HG03060 (cell line): ENCODE results near the gene CHURC1.

Source experiments
- ATAC-seq: cut with Tn5 transposase; IDR thresholded peaks from one replicate; pipeline ENCODE4 v1.9.1; 2021; ENCODE audit warnings: low read depth, moderate number of reproducible peaks; ENCODE audit not compliant: unreplicated experiment

Gene CHURC1

DNA sequence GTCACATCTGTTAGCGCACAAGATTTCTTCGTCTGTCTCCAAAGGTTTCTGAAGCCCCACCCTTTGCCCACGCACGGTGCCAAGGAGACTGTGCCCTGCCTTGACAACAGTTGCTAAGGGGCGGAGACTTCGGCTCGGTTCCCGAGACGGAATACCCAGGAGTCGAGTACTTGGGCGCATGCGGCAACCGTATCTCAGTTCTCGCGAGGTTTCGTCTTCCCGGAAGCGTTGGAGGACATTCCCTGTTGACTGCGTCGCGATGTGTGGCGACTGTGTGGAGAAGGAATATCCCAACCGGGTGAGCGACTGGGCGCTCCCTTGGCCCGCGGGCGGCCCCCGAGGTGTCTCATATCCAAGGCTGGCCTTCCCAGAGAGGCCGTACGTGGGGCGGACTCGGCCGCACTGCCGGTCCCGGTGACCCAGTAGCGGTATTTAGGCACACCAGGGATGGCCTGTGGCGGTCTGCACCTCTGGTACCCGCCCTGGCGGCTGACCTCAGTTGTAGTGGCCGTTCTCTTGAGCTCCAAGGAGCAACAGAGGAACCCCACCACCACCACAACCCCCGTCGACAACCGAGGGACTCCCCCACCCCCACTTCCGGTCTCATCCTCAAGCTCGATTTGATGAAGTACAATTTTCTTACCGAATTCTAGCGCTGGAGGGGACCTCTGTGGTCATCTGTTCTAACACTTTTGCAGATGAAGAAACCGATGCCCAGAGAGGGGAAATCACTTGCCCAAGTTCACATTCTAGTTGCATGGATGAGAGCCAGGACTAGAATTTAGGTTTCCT, at the start of gene CHURC1:
Gene CHURC1, plus strand, starts transcription at position 219 of the 792 bp plus-strand sequence. Its CDS starts 41 bp downstream, at position 260.
- ATAC-seq = peak; percentile 97

DNA sequence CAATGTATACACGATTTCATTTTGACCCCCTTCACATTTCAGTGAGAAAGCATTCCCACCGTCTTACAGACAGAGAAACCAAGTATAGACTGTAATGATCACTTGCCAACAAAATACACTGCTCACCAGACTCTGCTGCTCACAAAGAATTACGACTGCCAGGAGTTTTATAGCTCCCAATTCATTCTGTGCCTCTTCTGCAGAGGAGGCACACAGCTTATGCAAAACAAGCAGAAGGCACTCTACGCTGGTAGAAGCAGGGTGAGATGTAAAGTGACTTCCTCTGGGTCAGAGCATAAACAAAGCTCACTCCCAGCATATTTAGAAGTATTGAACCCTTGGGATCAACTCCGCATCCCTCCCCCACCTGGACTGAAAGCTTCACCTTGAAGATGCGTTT, 49.1 kb upstream of the CHURC1 start:
- no peak for ATAC-seq

DNA sequence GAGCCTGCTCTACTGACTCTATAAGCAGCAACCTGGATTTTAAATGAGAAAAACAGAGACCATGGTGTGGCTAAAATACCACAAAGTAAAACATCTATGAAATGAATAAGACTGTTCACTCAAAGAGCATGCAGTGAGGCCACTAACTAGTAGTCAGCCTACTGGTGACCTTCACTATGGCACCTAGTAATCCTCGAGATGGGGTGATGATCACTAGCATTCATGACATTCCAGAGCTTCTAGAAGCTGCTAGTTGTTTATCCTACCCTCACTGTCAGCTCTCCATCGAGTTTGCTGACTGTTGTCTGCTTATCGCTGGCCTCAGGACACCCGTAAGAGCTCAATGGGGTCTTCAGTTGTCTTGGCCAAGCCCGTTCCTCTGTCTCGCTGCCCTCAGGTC, 48.3 kb upstream of the CHURC1 start:
- no peak for ATAC-seq

DNA sequence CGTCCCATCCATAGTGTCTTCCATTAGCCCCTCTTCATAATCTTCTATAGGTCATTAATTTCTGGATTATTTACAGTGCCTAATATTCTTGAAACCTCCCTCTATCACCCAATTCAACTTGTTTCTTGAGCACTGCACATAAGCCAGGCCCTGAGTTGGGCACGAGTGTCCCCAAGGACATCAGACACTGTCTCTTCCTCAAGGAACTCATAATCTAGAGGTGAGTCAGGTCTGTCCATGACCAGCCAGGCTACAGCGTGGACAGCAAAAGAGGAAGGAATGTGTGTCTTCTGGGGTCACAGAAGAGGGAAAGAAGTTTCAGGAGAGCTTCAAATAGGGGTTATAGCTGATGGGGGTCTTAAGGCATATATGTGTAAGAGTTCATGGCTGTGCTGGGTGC, 47.1 kb upstream of the CHURC1 start:
- ATAC-seq = no peak

DNA sequence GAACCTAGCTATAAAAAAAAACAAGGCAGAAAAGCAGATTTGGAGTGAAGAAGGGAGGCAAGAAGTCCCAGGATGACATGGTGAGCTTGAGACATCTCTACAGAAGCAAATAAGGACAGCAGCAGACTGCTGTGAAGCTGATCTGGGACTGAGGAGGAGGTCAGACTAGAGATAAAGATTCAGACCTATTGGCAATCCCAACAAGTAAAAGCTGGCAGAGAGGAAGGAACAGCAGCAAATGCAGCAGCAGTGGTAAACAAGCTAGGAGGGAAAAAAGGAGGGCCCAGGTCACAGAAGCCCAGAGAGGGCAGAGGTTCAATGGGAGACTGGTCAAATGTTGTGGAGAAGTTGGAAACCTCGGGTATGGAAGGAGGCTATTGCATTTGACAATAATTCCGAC, 45.9 kb upstream of the CHURC1 start:
- no peak for ATAC-seq

DNA sequence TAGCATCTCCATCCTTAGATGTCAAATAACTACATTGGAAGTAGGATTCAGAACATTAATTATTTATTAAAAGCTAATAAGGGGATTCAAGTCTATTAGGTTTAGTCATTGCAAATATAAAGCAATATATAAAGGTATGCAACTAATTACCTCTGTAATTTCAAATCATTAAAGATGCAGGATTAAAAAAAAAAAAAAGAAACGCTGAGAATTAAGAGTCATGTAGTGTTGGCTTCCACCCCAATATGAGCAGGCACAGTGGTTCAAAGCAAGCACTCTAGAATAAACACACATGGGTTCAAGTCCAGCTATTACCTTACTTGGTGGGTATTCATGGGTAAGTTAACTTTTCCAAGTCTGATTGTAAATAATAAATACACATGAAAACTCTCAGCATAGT, 45.4 kb upstream of the CHURC1 start:
- no peak for ATAC-seq

DNA sequence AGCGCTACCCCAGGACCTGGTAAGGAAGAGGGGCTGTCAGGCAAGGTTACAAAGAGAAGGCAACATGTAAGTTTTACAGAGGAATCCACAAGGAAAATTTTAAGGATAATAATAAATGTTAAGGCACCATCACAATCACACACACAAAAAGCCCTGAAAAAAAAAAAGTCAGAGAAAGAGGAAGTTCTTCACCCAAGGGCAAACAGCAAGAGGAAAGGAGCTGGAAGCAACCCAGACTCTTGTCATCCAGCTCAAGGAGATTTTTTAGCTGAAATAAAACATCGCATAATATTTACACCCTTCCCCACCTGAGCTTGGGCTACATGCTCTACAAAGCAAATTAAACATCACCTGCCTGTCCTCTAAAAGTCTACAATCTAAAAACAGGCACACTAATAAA, 44.1 kb upstream of the CHURC1 start:
- no peak for ATAC-seq

DNA sequence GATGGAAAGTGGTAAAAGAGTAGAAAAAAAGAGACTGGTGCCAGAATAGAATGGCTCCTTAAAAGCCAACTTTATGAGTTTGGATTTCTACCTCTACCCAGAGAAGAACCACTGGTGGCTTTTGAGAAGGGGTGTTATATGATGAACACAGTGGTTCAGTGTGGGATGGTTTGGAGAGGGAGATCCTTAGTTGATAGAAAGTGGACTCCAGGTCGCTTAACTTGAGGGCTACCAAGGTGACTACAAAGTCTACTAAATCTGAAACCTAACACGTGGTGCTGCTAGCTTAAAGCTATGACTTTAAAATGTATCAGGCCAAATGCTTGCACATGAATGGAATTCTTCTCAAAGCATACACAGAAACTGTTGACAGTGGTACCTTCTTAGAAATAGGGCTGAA, 42.9 kb upstream of the CHURC1 start:
- no peak for ATAC-seq

DNA sequence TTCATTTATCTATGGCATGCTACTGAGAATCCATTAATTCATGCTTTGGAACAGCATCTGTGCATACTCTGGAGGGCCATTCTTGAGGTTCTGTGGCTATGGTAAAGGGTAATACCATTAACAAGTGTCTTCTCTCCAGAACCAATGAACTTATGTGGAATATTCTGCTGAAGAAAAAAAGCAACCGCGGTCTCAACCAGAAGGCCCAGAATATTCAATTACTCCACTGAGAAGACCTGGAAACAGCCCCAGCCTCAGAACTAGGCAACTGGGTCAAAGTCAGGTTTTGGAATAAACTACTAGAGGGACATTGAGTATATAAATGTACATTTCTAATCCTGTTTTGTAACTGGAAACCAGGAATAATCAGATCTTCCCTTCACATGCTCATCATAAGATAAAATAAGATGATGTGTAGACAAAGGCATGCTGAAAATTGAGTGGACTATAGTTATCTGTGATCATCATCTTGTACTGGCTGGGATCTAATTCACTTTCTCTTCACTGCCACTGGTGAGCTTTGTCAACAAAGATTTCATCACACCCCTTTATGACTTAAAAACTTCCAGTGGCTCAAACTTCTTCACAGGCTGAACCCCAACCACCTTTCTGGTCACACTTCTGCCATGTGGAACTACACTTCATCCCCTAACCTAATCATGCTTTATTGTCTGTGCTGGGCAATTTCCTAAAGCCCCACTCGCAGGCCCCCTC, 40.6 kb upstream of the CHURC1 start:
- no peak for ATAC-seq

DNA sequence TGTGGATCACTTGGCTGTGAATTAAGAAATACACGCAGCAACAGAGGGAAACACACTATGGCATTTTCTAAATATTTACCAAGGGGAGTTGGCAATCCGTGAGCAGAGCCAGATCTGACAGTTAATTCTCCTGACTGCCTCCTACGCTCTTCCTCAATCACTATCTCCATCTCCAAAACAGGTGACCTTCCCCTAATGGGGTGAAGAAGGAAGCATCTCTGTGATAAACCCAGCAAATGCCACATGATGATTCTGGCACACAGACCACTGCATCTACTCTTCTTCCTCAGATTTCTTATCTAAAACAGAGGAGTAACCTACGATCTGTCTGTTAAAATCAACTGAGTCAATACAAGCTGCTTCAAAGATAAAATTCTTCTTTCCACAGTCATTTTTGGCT, 38.9 kb upstream of the CHURC1 start:
- no peak for ATAC-seq

DNA sequence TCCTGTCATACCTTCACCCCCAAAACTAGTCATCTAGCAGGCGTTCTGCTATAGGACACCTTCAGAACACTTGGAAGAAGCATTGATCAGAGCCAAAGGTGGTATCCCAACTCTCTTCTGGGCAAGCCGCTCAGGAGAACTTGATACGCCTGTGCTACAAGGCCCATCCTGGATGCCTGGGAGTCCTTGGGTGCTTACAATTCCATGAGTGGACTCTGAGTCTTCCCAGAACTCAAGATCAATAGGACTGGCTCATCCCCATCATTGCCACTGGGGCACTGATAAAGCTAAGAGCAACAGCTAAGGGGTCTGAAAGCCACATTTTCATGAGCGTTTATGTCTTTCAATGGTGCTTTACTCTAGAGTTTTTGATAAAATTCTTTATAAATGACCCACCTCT, 36.4 kb upstream of the CHURC1 start:
- ATAC-seq = no peak

DNA sequence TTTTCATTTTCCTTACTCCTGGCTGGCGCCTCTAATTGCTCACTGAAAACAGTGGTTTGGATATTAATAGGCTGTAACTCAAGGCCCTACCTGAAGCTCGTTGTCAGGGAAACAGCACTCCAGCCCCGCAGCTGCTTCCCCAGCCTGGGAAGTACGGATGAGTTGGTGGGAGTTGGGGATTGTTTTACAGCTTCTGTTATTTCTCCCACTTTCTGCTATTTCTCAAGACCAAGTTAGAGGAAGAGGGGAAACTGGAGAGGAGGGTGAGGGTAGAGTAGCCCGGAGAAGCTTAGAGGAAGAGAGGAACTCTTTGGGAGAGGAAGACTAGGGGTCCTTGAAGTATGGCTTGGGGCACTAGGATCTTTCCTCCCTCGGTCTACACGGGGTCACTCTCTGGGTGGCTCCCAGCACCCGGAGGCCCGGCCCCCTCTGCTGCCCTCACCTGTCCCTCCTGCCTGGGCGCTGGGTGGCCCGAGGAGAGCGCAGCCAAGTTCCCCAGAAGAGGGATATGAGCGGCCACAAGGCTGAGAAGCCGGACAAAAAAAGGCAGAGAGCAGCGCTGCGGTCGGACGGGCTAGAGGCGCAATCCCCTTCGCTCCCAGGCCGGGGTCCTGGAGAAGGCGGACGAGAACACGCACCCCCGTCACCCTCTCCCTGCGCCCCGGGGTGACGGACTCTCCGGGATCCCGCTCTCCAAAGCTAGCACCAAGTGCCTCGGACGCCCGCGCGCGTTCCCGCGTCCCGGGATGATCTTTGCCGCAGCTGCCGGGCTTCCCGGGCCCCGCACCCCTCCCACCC, 35.2 kb upstream of the CHURC1 start:
- no peak for ATAC-seq

DNA sequence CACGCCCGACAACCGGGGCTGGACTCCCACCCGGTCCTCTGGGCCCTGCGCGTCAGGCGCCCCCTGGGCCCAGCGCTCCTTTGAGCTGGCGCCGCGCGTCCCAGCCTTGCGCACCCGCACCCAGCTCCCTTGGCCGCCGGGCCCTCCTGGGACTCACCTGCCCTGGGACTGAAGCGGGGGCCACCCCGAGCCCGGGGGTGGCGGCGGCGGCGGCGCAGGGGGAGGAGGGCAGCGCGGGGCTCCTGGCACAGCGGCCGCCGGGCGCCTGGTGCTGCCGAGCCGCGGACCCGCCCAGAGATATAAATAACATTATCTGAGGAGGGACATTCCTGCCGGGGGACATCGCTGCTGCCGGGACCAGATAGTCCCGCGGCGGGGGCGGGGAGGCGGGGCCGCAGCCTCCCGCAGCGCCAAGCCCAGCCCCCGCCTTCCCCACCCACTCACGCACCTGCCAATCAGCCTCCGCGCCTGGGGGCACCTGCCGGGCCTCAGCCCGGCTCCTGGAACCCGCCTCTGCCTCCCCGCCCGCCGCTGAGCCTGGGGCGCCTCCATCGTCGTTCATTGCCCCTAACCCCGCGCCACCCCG, 34.5 kb upstream of the CHURC1 start, which contains the start of gene SPTB:
Gene SPTB, minus strand, starts transcription at position 273 of the 586 bp plus-strand sequence. CDS start 56,813 bp downstream, outside the sequence.
- no peak for ATAC-seq

DNA sequence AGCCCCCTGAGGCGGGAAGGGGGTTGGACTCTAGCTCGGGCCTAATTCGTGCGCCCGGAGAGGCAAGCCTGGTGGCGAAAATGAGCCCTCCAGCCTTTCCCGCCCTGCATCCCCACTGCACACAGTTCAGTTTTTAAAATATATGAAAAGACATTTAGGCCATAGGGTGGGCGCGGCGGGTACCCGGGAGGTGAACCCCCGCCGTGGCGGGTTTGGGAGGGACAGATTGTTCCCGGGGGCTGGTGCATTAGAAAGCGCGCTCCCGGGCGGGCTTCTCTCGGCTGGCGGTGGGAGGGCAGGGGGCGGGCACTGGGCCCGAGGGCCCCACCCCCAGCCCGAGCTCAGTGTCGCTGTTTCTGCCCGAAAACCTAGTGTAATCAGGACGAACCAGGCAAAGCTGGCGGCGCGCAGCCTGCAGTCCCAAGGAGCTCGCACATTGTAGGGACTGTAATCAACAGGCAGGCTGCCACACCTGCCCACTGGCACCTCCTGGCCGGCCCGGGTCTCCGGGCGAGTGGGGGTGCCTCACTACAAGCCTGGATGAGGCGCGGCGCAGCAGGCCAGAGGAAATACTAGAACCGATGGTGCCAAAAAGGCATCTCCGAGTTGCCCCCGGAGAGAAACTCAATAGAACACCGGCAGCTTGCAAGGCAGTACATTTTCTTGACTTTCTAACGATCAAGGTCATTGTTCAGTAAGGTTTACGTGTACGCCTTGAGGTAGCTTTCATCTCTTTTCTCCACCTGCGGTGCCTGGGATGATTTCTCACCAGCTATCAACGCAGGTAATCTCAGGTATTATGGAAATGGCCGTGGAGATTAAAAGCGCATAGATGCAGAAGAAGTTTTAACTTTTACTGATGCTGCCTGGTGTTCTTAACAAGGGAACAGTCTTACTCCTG, 33.8 kb upstream of the CHURC1 start:
- no peak for ATAC-seq

DNA sequence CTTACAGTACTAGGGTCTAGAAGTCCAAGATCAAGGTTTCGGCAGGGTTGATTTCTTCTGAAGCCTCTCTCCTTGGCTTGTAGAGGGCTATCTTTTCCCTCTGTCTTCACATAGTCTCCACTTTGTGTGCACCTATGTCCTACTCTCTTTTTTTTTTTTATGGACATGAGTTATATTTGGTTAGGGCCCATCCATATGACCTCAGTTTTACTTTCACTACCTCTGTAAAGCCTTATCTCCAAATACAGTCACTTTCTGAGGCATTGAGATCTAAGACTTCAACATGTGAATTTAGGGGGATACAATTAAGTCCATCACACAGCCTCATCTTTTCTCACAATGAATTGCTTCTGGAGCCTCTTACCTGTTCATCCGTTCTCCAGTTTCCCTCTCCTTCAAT, 28.7 kb upstream of the CHURC1 start:
- no peak for ATAC-seq

DNA sequence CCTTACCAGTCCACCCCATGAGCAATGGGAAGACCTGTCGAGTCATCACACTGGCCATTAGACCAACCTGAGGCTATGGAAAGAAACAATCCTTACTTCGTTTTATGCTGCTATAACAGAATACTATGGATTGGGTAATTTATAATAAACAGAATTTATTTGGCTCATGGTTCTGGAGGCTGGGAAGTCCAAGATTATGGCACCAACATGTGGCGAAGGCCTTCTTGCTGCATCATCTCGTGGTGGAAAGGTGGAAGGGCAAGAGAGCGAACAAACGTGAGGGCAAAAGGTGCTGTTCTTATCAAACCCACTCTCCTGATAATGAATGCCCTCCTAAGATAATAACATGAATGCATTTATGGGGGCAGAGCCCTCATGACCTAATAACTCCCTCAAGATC, 24.9 kb upstream of the CHURC1 start:
- no peak for ATAC-seq

DNA sequence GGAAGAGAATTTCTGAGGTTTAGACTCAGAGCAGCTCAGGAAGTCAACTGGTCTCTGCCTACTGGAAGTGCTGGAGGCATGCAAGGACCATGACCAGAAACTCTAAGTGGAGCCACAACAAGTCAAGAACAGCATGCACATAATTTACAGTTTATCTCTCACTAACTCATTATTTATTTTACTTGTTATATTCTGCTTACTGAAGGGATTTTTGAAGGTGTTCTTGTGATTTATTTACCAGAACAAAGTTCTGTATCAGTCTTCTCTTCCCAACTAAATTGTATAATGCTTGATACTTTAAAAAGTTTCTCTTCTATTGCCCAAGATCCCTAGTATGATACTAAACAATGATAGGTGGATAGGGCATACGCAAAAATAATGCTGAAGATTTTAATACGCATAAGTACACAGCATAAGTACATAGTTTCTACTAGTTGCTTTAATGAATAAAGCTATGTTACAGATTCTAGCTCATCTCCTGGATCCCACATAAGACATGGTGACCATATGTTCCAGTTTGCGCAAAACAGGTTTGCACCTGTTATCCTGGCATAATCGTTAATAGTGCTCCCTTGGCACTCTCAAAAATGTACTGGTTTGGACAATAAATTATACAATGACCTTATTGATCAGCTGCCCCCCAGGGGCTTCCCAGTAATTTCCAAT, 22.9 kb upstream of the CHURC1 start:
- no peak for ATAC-seq

DNA sequence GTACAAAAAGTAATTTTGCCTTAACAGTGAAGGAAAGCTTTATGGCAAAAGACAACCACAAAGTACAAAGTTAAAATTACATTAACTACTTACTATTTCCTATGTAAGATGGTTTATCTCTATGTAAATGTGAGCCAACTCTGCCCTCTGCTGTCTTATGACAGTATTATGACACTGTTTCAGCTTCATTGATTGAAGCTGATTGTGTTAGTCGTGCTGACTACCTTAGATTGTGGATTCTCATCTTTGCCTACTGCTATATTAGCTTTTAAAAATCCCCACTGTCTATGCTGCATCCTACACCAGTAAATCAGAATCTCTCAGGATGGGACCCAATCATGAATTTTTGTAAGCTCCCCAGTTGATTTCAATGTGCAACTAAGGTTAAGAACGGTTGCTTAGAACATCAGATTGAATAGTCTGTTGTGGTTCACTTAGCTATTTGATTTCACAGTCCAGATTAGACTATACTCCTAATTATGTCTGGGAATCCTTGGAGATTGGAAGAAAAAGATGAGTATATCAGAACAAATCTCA, 22.3 kb upstream of the CHURC1 start:
- ATAC-seq = no peak

DNA sequence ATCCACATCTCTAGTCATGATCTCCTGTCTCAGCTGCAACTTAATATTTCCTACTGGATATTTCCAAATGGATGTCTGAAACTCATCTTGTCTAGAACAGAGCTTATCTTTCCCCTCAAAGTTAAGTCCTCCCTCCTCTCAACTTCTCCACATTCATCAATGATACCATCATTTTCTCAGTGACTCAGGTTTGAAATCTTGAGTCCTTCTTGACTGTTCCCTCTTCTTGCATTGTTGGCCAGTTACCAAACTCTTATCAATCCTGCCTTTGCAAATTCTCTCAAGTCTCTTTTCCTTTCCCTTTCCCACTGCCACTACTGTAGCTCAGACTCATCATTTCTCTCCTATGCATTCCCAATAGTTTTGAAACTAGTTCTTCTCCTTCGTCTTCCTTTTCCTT, 14.3 kb upstream of the CHURC1 start:
- no peak for ATAC-seq
